K562 (cell line): ENCODE data around the gene LRRK1. TPM values are rescaled to one million over a fixed set of nuclear protein-coding genes. Genes with fewer than 3 reads are reported as not detected.

Experiments
- ATAC-seq: fragments of 200-7000 bp; cut with Tn5 transposase; 3 replicates; pipeline ENCODE4 v1.9.1; 2020; ENCODE audit warnings: moderate library complexity
- BruUV-seq: library from RNA; stranded (reverse); fragments of 400-500 nt; replicated peaks from 2 replicates; lab custom pipeline; 2021; lab: Mats Ljungman, UMichigan
- CTCF ChIA-PET: fragments of 300-600 bp; formaldehyde crosslinking; extraction: SDS; loops from one replicate; lab custom pipeline; 2021; ENCODE audit warnings: low intra/inter-chr PET ratio; lab: Yijun Ruan, JAX
- POLR2A ChIA-PET: fragments of 300-600, 350-650 bp; sonication (Branson Sonifier 250); formaldehyde crosslinking; extraction: SDS; loops from one replicate; lab custom pipeline; 2021; ENCODE audit warnings: antibody characterized with exemption, inconsistent platforms; lab: Yijun Ruan, JAX
- DNase-seq, 4 experiments: peaks; one replicate each; pipeline versions ENCODE4 v3.0.0 to v3.0.0-alpha.2; 2011 to 2018; ENCODE audit warnings: low spot score in 3 of 4, mixed read lengths in 3 of 4; ENCODE audit errors: extremely low read depth in 1 of 4
- FAIRE-seq: peaks from 2 replicates; lab custom pipeline; 2011; peaks lifted over from hg19 to GRCh38; lab: Jason Lieb, UNC
- H2AFZ ChIP-seq: 2 replicates; pipeline ENCODE4 v1.6.0; 2011; ENCODE audit warnings: low read depth, low read length, control low read depth, inconsistent platforms
- H3K27ac ChIP-seq: fragments of 200-600 bp; 3 replicates; pipeline ENCODE4 v1.8.0; 2011; ENCODE audit warnings: low read depth, mild to moderate bottlenecking, control low read depth, inconsistent platforms, low read length, moderate library complexity, mixed read lengths; ENCODE audit errors: extremely low read depth
- H3K27me3 ChIP-seq, 2 experiments: fragments of 300-600 bp in 1 of 2; 2 replicates in 1 of 2; 3 replicates in 1 of 2; pipeline versions ENCODE4 v1.6.0 to v1.8.0; 2011; ENCODE audit warnings: inconsistent platforms in 2 of 2, low read length in 2 of 2, mild to moderate bottlenecking in 1 of 2, mixed read lengths in 1 of 2, moderate library complexity in 1 of 2; ENCODE audit not compliant: control insufficient read depth in 2 of 2, insufficient read depth in 2 of 2
- H3K36me3 ChIP-seq: fragments of 300-600 bp; 3 replicates; pipeline ENCODE4 v1.8.0; 2011; ENCODE audit warnings: mild to moderate bottlenecking, low read length, inconsistent platforms; ENCODE audit not compliant: control insufficient read depth, insufficient read depth
- H3K4me1 ChIP-seq, 2 experiments: fragments of 200-600 bp in 1 of 2; replicated peaks in 1 of 2; 2 replicates in 1 of 2; 3 replicates in 1 of 2; pipeline versions ENCODE4 v1.5.1 to v1.8.0; 2011; ENCODE audit warnings: inconsistent platforms in 2 of 2, low read length in 2 of 2, mild to moderate bottlenecking in 1 of 2, mixed read lengths in 1 of 2, moderate library complexity in 1 of 2; ENCODE audit not compliant: control insufficient read depth in 2 of 2, insufficient read depth in 2 of 2
- H3K4me2 ChIP-seq: 2 replicates; pipeline ENCODE4 v1.6.1; 2011; ENCODE audit warnings: low read length, control low read depth, inconsistent platforms, mixed read lengths; ENCODE audit not compliant: insufficient read depth
- H3K4me3 ChIP-seq: fragments of 200-600 bp; sonication (generic), shearing (Covaris generic); 2 replicates; pipeline ENCODE4 v1.5.1; 2016; ENCODE audit warnings: control low read depth, inconsistent platforms
- H3K79me2 ChIP-seq: fragments of 200-600 bp; 3 replicates; pipeline ENCODE4 v1.8.0; 2011; ENCODE audit warnings: low read length, inconsistent platforms; ENCODE audit not compliant: control insufficient read depth, insufficient read depth
- H3K9ac ChIP-seq, 2 experiments: 2 replicates each; pipeline versions ENCODE4 v1.6.0 to v1.6.1; 2011; ENCODE audit warnings: low read depth in 2 of 2, low read length in 2 of 2, control low read depth in 1 of 2, inconsistent platforms in 1 of 2, mild to moderate bottlenecking in 1 of 2, mixed read lengths in 1 of 2; ENCODE audit not compliant: insufficient read depth in 1 of 2
- H3K9me1 ChIP-seq: one replicate; pipeline ENCODE4 v1.6.0; 2011; ENCODE audit warnings: inconsistent platforms, mild to moderate bottlenecking, low read length, moderate library complexity; ENCODE audit not compliant: control insufficient read depth, insufficient read depth
- H3K9me3 ChIP-seq: replicated peaks from 2 replicates; pipeline ENCODE4 v1.5.1; 2011; ENCODE audit warnings: low read depth, low read length, inconsistent platforms; ENCODE audit not compliant: control insufficient read depth, insufficient read depth
- H4K20me1 ChIP-seq: replicated peaks from 2 replicates; pipeline ENCODE4 v1.6.1; 2011; ENCODE audit warnings: low read length, inconsistent platforms, mixed read lengths; ENCODE audit not compliant: control insufficient read depth, insufficient read depth
- ATF1 ChIP-seq, 2 experiments: fragments of 450-650 bp in 1 of 2; IDR thresholded peaks; 2 replicates each; pipeline ENCODE4 v1.6.1; 2016; ENCODE audit warnings: missing compliant biosample characterization in 1 of 2, missing genetic modification characterization in 1 of 2
- DEAF1 ChIP-seq: fragments of 450-650 bp; formaldehyde crosslinking; IDR thresholded peaks from 2 replicates; pipeline ENCODE4 v1.4.0; 2020; ENCODE audit warnings: mild to moderate bottlenecking, moderate library complexity
- ELF4 ChIP-seq: fragments of 450-650 bp; formaldehyde crosslinking; IDR thresholded peaks from 2 replicates; pipeline ENCODE4 v1.4.0; 2022; ENCODE audit warnings: missing genetic modification characterization
- FIP1L1 ChIP-seq: fragments of 200-400 bp; formaldehyde crosslinking; IDR thresholded peaks from 2 replicates; pipeline ENCODE4 v1.6.1; 2018; ENCODE audit warnings: mild to moderate bottlenecking, low read depth, low read length; ENCODE audit not compliant: poor library complexity, severe bottlenecking
- HMGN3 ChIP-seq: IDR thresholded peaks from 2 replicates; pipeline ENCODE4 v1.6.1; 2011; ENCODE audit warnings: borderline replicate concordance, low read depth, mild to moderate bottlenecking, mixed read lengths, low read length; ENCODE audit not compliant: insufficient read length; ENCODE audit errors: extremely low read depth
- HNRNPLL ChIP-seq: fragments of 200-400 bp; formaldehyde crosslinking; IDR thresholded peaks from 2 replicates; pipeline ENCODE4 v1.6.1; 2017; ENCODE audit warnings: low read length, low read depth, mild to moderate bottlenecking; ENCODE audit not compliant: poor library complexity, severe bottlenecking
- MNT ChIP-seq, 2 experiments: fragments of 450-650 bp; conservative IDR thresholded peaks; 2 replicates each; pipeline ENCODE4 v1.6.1; 2017; ENCODE audit warnings: mild to moderate bottlenecking in 2 of 2, moderate library complexity in 2 of 2
- NR0B1 ChIP-seq: fragments of 450-650 bp; IDR thresholded peaks from one replicate; pipeline ENCODE4 v1.6.1; 2018; ENCODE audit warnings: mild to moderate bottlenecking, moderate library complexity; ENCODE audit not compliant: partially characterized antibody
- NR2C2 ChIP-seq, 2 experiments: fragments of 200-800 bp in 1 of 2; sonication (Bioruptor generic) in 1 of 2; sonication (generic) in 1 of 2; formaldehyde crosslinking in 1 of 2; IDR thresholded peaks; 2 replicates each; pipeline versions ENCODE4 v1.6.1 to v1.8.0; 2016 to 2022; ENCODE audit warnings: mild to moderate bottlenecking in 1 of 2, missing compliant biosample characterization in 1 of 2, missing genetic modification characterization in 1 of 2, missing genetic modification reagents in 1 of 2
- RAD21 ChIP-seq, 2 experiments: fragments of 250-450 bp in 1 of 2; fragments of 450-650 bp in 1 of 2; sonication (Bioruptor Pico) in 1 of 2; formaldehyde crosslinking in 1 of 2; IDR thresholded peaks in 1 of 2; conservative IDR thresholded peaks in 1 of 2; 2 replicates each; pipeline versions ENCODE4 v1.4.0 to v1.8.0; 2020 to 2022; ENCODE audit warnings: mild to moderate bottlenecking in 2 of 2, moderate library complexity in 1 of 2
- RB1 ChIP-seq: fragments of 450-650 bp; IDR thresholded peaks from 2 replicates; pipeline ENCODE4 v1.6.1; 2017; ENCODE audit warnings: low read depth, mild to moderate bottlenecking
- SMC3 ChIP-seq: conservative IDR thresholded peaks from 2 replicates; pipeline ENCODE4 v1.6.1; 2011; ENCODE audit warnings: low read depth, low read length, improper control_type of control experiment; ENCODE audit not compliant: insufficient read depth
- TRIM24 ChIP-seq, 2 experiments: fragments of 450-650 bp; IDR thresholded peaks; 2 replicates each; pipeline ENCODE4 v1.6.1; 2016
- ZBTB7A ChIP-seq: IDR thresholded peaks from 2 replicates; pipeline ENCODE4 v1.6.1; 2011; ENCODE audit warnings: low read depth, mild to moderate bottlenecking, low read length, moderate library complexity, borderline replicate concordance; ENCODE audit not compliant: control insufficient read depth
- WGBS: fragments of 100-300 bp; shearing (Covaris generic); methylation state at CpG from one replicate; pipeline ENCODE4 v1.1.6; 2016; ENCODE audit warnings: low coverage, mixed read lengths; ENCODE audit not compliant: insufficient coverage; ENCODE audit errors: missing lambda C conversion rate; 5-methylcytosine and 5-hydroxymethylcytosine counted together
- in situ Hi-C: fragments of 300-500 bp; cut with MboI; formaldehyde crosslinking; loops from 4 replicates; pipeline ENCODE4 v1.15.0; 2018; ENCODE audit warnings: inconsistent platforms, mixed read lengths
- intact Hi-C: fragments of 100-400 bp; cut with micrococcal nuclease; formaldehyde crosslinking; loops from 2 replicates; pipeline ENCODE4 v1.14.2; 2022
- polyA plus RNA-seq, 8 experiments: library from polyadenylated mRNA; depleted of rRNA in 4 of 8; stranded (reverse) in 5 of 8; unstranded in 3 of 8; fragments of >200 nt; fragmentation: Nextera tagmentation in 2 of 8; fragmentation: Illumina TruSeq in 1 of 8; extraction: Ambion mirVana in 2 of 8; extraction: Trizol in 1 of 8; gene quantifications; 2 replicates each; pipeline versions ENCODE4 v1.2.1 to v1.2.3, GENCODE V29; 2011 to 2014; ENCODE audit warnings: inconsistent platforms in 1 of 8, missing spikeins in 1 of 8
- total RNA-seq, 7 experiments: library from RNA; depleted of rRNA in 6 of 7; stranded (reverse); fragments of >200 nt in 6 of 7; fragmentation: Illumina TruSeq in 2 of 7; extraction: Trizol in 2 of 7; gene quantifications; 2 replicates each; pipeline versions ENCODE4 v1.2.1 to v1.2.3, GENCODE V29; 2011 to 2021; ENCODE audit warnings: low replicate concordance in 1 of 7

Gene LRRK1
- total and polyA plus RNA-seq, 9 of the 15 experiments (the other 6 are each of a cell fraction or from before 2014, with no cell fraction given) = 0.01 to 1.5 (median 0.11) TPM

- ChIA-PET CTCF (interaction anchor here (0.6 to 3.2 kb wide), 6 partner anchors 25 to 181 kb away, joined by 3 to 29 read pairs (median 4); partner anchors contain the start of gene CHSY1), POLR2A (no interaction called here)
- DNase-seq (peak; percentile 70 to 77 (median 74)), FAIRE-seq (peak; percentile 64), ATAC-seq (peak; percentile 71)
- H3K4me2 ChIP-seq = no peak overlapping the region
- no peaks in the 10 kb centered on the region for H3K36me3 ChIP-seq
- intact Hi-C loops (loop anchor here (1.0 to 5.0 kb wide), 3 partner anchors 58 to 169 kb away; no protein-coding TSS in a partner anchor), in situ Hi-C loops (loop anchor here (5.0 kb wide), 1 partner anchor 168 kb away; no protein-coding TSS in a partner anchor)
- no peak overlapping the region for H3K4me3 ChIP-seq
- WGBS = 30% methylated on average over 42 of the region's 42 CpGs
- H3K27ac ChIP-seq = no peak overlapping the region
- no peaks in the 10 kb centered on the region for H4K20me1 ChIP-seq
- peak overlapping the region; percentile 89 for H2AFZ ChIP-seq
- peaks cover 2 to 17% of the 10 kb centered on the region in 2 experiments; a peak in 3 of 5 replicates for H3K27me3 ChIP-seq
- H3K4me1 ChIP-seq = peaks cover 11 to 39% of the 10 kb centered on the region in 2 experiments; a peak in 4 of 5 replicates
- BruUV-seq = no TSS peak
- no peaks in the 10 kb centered on the region for H3K9me3 ChIP-seq
- H3K79me2 ChIP-seq = peaks cover 8% of the 10 kb centered on the region; the same call in 1 of the 3 replicates
- no peaks in the 10 kb centered on the region for H3K9me1 ChIP-seq
- H3K9ac ChIP-seq = peak overlapping the region; percentile 38 to 80; a peak in 3 of 4 replicates
- TF ChIP-seq SMC3 (peak; percentile 83), RAD21 (CRISPR knock-in tag; conservative IDR thresholded peaks at IDR 0.05 in 1 of 2, IDR thresholded peaks at IDR 0.05 in 1 of 2) (peak; percentile 86 to 91), HMGN3 (peak; percentile 34), DEAF1 (peak; percentile 73), RB1 (peak; percentile 89), ZBTB7A (peak; percentile 21; the same call in 1 of the 2 replicates), ELF4 (CRISPR knock-in tag) (0 out of 2 replicates have a peak, but pooled peaks have one; percentile 34), TRIM24 (IDR thresholded peaks at IDR 0.05) (peak in 1 of 2 experiments; percentile 7; a peak in 1 of 4 replicates), NR2C2 (CRISPR knock-in tag; IDR thresholded peaks at IDR 0.05) (no peak), NR2C2 (tag; IDR thresholded peaks at IDR 0.05) (no peak), FIP1L1 (peak; percentile 50), ATF1 (CRISPR knock-in tag; IDR thresholded peaks at IDR 0.05) (no peak), ATF1 (tag; IDR thresholded peaks at IDR 0.05) (peak; percentile 31; the same call in 1 of the 2 replicates), NR0B1 (no peak), HNRNPLL (peak; percentile 19), MNT (conservative IDR thresholded peaks at IDR 0.05) (0 out of 4 replicates have a peak, but pooled peaks of 1 of the 2 experiments have one; percentile 39)
Observed at GRCh38 chr15:101088788-101089578, 169.8 kb downstream of the LRRK1 start.
